OCI-LY1 (cell line): ENCODE data around the gene ENTPD8.

Experiments used
- H2AFZ ChIP-seq: fragments of 200-600 bp; sonication (generic), shearing (Covaris generic); 2 replicates; pipeline ENCODE4 v1.6.0; 2014; ENCODE audit warnings: antibody characterized with exemption, mild to moderate bottlenecking, low read length
- H3F3A ChIP-seq: fragments of 200-600 bp; sonication (generic), shearing (Covaris generic); 2 replicates; pipeline ENCODE4 v1.6.0; 2014; ENCODE audit warnings: mild to moderate bottlenecking, antibody characterized with exemption, low read length, moderate library complexity; ENCODE audit not compliant: insufficient read depth
- H3K27ac ChIP-seq: fragments of 200-600 bp; sonication (generic); 2 replicates; pipeline ENCODE4 v1.5.1; 2014; ENCODE audit warnings: low read length, mixed run types, mild to moderate bottlenecking, low read depth; ENCODE audit not compliant: poor library complexity, severe bottlenecking
- H3K27me3 ChIP-seq: fragments of 200-600 bp; sonication (generic); 2 replicates; pipeline ENCODE4 v1.6.0; 2014; ENCODE audit warnings: antibody characterized with exemption, mild to moderate bottlenecking, low read length, moderate library complexity; ENCODE audit not compliant: insufficient read depth
- H3K36me3 ChIP-seq: fragments of 200-600 bp; sonication (generic); 2 replicates; pipeline ENCODE4 v1.6.1; 2014; ENCODE audit warnings: mild to moderate bottlenecking, antibody characterized with exemption, low read length, moderate library complexity, mixed read lengths; ENCODE audit not compliant: insufficient read depth
- H3K4me1 ChIP-seq: fragments of 200-600 bp; sonication (generic); 2 replicates; pipeline ENCODE4 v1.5.1; 2014; ENCODE audit warnings: mild to moderate bottlenecking, low read length, moderate library complexity; ENCODE audit not compliant: insufficient read depth, severe bottlenecking
- H3K4me2 ChIP-seq: fragments of 200-600 bp; sonication (generic), shearing (Covaris generic); 2 replicates; pipeline ENCODE4 v1.6.1; 2014; ENCODE audit warnings: low read length
- H3K4me3 ChIP-seq: fragments of 200-600 bp; sonication (generic); 2 replicates; pipeline ENCODE4 v1.5.1; 2014; ENCODE audit warnings: low read length, low read depth, mild to moderate bottlenecking, mixed read lengths; ENCODE audit not compliant: poor library complexity, severe bottlenecking
- H3K79me2 ChIP-seq: fragments of 200-600 bp; shearing (Covaris generic); 2 replicates; pipeline ENCODE4 v1.6.1; 2016; ENCODE audit warnings: mixed run types, low read length, mixed read lengths; ENCODE audit not compliant: insufficient read depth
- H3K9ac ChIP-seq: fragments of 200-600 bp; sonication (generic), shearing (Covaris generic); 2 replicates; pipeline ENCODE4 v1.6.1; 2014; ENCODE audit warnings: mild to moderate bottlenecking, low read length, mixed read lengths
- H3K9me2 ChIP-seq: fragments of 200-600 bp; sonication (generic), shearing (Covaris generic); 2 replicates; pipeline ENCODE4 v1.6.1; 2014; ENCODE audit warnings: low read depth, mild to moderate bottlenecking, low read length, mixed read lengths
- H3K9me3 ChIP-seq: fragments of 200-600 bp; shearing (Covaris generic); 2 replicates; pipeline ENCODE4 v1.6.1; 2014; ENCODE audit warnings: low read length, mixed read lengths
- H4K20me1 ChIP-seq: fragments of 200-600 bp; sonication (generic), shearing (Covaris generic); 2 replicates; pipeline ENCODE4 v1.6.0; 2016; ENCODE audit warnings: mild to moderate bottlenecking, low read length; ENCODE audit not compliant: insufficient read depth
- CTCF ChIP-seq: fragments of 200-600 bp; sonication (generic), shearing (Covaris generic); IDR thresholded peaks from 2 replicates; pipeline ENCODE4 v1.5.1; 2017; ENCODE audit warnings: mild to moderate bottlenecking, antibody characterized with exemption, low read length, moderate library complexity, mixed read lengths
- EZH2 ChIP-seq: fragments of 200-600 bp; sonication (generic), shearing (Covaris generic); IDR thresholded peaks from 2 replicates; pipeline ENCODE4 v1.8.0; 2017; ENCODE audit warnings: borderline replicate concordance, mixed run types, mild to moderate bottlenecking, antibody characterized with exemption, low read length, moderate library complexity, mixed read lengths

The ENTPD8 gene

GRCh38 chr9:137465720-137466388 lies 24.7 kb upstream of the ENTPD8 start:
- Histone ChIP-seq H3K9me3 (no peaks in the 10 kb centered on the region), H3K4me1 (peaks cover 12% of the 10 kb centered on the region), H3K4me3 (no peak overlapping the region), H3K4me2 (no peak overlapping the region), H3K36me3 (no peaks in the 10 kb centered on the region), H3K27me3 (peaks cover 5% of the 10 kb centered on the region; the same call in 1 of the 2 replicates), H3F3A (no peaks in the 10 kb centered on the region), H3K79me2 (no peaks in the 10 kb centered on the region), H4K20me1 (no peaks in the 10 kb centered on the region), H3K9me2 (no peaks in the 10 kb centered on the region), H3K9ac (no peak overlapping the region), H3K27ac (no peak overlapping the region), H2AFZ (no peak overlapping the region)
- no peak for TF ChIP-seq CTCF
- TF ChIP-seq EZH2: no peak

GRCh38 chr9:137465000-137465719 lies 24.0 kb upstream of the ENTPD8 start:
- H2AFZ ChIP-seq: no peak overlapping the region
- H3K4me3 ChIP-seq: no peak overlapping the region
- TF ChIP-seq CTCF (no peak), EZH2 (no peak)
- no peak overlapping the region for H3K9ac ChIP-seq
- no peaks in the 10 kb centered on the region for H3K36me3 ChIP-seq
- no peaks in the 10 kb centered on the region for H3K9me3 ChIP-seq
- peaks cover 12% of the 10 kb centered on the region for H3K4me1 ChIP-seq
- no peaks in the 10 kb centered on the region for H3K79me2 ChIP-seq
- peaks cover 5% of the 10 kb centered on the region; the same call in 1 of the 2 replicates for H3K27me3 ChIP-seq
- no peaks in the 10 kb centered on the region for H3K9me2 ChIP-seq
- H3F3A ChIP-seq: no peaks in the 10 kb centered on the region
- no peak overlapping the region for H3K4me2 ChIP-seq
- no peak overlapping the region for H3K27ac ChIP-seq
- H4K20me1 ChIP-seq: no peaks in the 10 kb centered on the region

- Histone ChIP-seq H2AFZ (no peak overlapping the region), H3F3A (no peaks in the 10 kb centered on the region), H3K4me3 (no peak overlapping the region), H3K27me3 (peaks cover 5% of the 10 kb centered on the region; the same call in 1 of the 2 replicates), H3K4me1 (peaks cover 18% of the 10 kb centered on the region), H3K36me3 (no peaks in the 10 kb centered on the region), H3K9me3 (no peaks in the 10 kb centered on the region), H4K20me1 (no peaks in the 10 kb centered on the region), H3K9ac (no peak overlapping the region), H3K4me2 (no peak overlapping the region), H3K27ac (no peak overlapping the region), H3K79me2 (no peaks in the 10 kb centered on the region), H3K9me2 (no peaks in the 10 kb centered on the region)
- TF ChIP-seq CTCF: no peak
- no peak for TF ChIP-seq EZH2
Measured at GRCh38 chr9:137464291-137464999, 23.3 kb upstream of the ENTPD8 start.
